Omental fat pad (tissue), 4 donors: Measurements from ENCODE around the gene LRRFIP1. TPM values are rescaled to one million over a fixed set of nuclear protein-coding genes. Genes with fewer than 3 reads are reported as not detected.
"Not testable (repeated sequence)": the region's sequence is repeated elsewhere in the genome, so short reads cannot be mapped to it uniquely, and the experiment has no call there.

Experiments
- ATAC-seq: fragments of 150-250 bp; one replicate; pipeline ENCODE4 v1.9.1; 2016; ENCODE audit warnings: mild to moderate bottlenecking, moderate library complexity; ENCODE audit not compliant: low FRiP score
- DNase-seq: peaks from one replicate; pipeline ENCODE4 v3.0.0-alpha.2; 2019; ENCODE audit warnings: low spot score
- CTCF ChIP-seq, 3 donors: fragments of 450-650 bp; IDR thresholded peaks; one replicate each; pipeline ENCODE4 v1.5.1; 2016 to 2017; ENCODE audit warnings: antibody characterized with exemption in 3 of 3, mild to moderate bottlenecking in 3 of 3, moderate library complexity in 2 of 3
- total RNA-seq, 4 donors: library from RNA; depleted of rRNA; stranded (reverse); fragments of >200 nt; gene quantifications; one replicate each; pipeline ENCODE4 v1.1.0, GENCODE V29; 2016

The LRRFIP1 gene
- total RNA-seq, 4 donors from 2014 or later, result 90.0 to 257 (median 113) TPM

GRCh38 chr2:237604391-237604790 lies 23.0 kb upstream of the LRRFIP1 start:
- DNase-seq, result no peak
- TF ChIP-seq CTCF (IDR thresholded peaks at IDR 0.05), result no peak
- ATAC-seq, result no peak

GRCh38 chr2:237604960-237605359 lies 22.4 kb upstream of the LRRFIP1 start:
- ATAC-seq, result no peak
- TF ChIP-seq CTCF (IDR thresholded peaks at IDR 0.05), result no peak
- DNase-seq, result no peak

GRCh38 chr2:237606522-237606921 lies 20.9 kb upstream of the LRRFIP1 start:
- DNase-seq, ATAC-seq: not testable (repeated sequence)

- TF ChIP-seq CTCF (IDR thresholded peaks at IDR 0.05), result no peak
- ATAC-seq (no peak), DNase-seq (no peak)
Measured at GRCh38 chr2:237612527-237613357, 14.6 kb upstream of the LRRFIP1 start.

- DNase-seq (no peak), ATAC-seq (no peak)
- TF ChIP-seq CTCF (IDR thresholded peaks at IDR 0.05), result no peak
Measured at GRCh38 chr2:237613679-237614078, 13.7 kb upstream of the LRRFIP1 start.

- DNase-seq (no peak), ATAC-seq (no peak)
- TF ChIP-seq CTCF (IDR thresholded peaks at IDR 0.05), result no peak
Measured at GRCh38 chr2:237614151-237614720, 13.2 kb upstream of the LRRFIP1 start.

GRCh38 chr2:237615631-237616249 lies 11.6 kb upstream of the LRRFIP1 start:
- TF ChIP-seq CTCF (IDR thresholded peaks at IDR 0.05), result no peak
- DNase-seq (no peak), ATAC-seq (no peak)
